T follicular helper cell (primary cell): Measurements from ENCODE around the gene MARCHF10.
"Not testable (repeated sequence)": the region's sequence is repeated elsewhere in the genome, so short reads cannot be mapped to it uniquely, and the experiment has no call there.

ENCODE experiments used
- DNase-seq: peaks from one replicate; pipeline ENCODE4 v3.0.0-alpha.2; 2020; ENCODE audit warnings: low read depth

The MARCHF10 gene

DNA sequence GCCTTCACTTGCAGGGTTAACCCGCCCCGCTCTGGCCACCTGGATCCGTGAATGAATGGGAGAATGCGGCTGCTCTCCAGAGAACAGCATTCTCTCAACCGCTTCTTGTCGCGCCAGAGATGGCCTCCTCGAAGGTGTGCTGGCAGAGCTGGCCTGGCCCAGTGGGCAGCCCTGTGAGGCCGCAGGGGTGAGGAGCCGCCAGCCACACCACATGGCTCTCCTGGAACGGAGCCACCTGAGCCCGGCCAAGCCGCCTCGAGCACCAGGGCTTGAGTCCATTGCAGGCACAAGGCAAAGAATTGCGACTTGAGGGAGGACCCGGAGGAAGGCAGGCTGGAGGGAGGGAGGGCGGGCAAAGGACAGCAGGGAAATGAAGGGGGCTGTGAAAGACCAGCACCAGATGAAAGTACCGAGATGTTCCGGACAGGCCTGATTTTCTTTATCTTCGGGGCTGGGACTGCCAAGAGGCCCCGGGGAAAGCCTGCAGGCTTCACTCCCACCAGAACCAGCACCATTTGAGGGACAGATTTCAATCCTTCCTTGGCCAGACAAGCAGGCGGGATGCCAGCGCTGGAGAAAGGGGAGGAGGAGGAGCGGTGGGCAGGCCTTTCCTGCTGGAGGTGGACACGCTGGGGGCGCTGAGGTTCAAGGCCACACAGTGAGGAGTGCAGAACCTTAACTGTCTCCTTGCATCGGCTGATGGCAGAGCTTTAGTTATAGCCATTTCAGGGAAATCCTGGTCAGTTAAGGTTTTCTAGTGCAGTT lies 111.2 kb downstream of the MARCHF10 start:
- no peak for DNase-seq

DNA sequence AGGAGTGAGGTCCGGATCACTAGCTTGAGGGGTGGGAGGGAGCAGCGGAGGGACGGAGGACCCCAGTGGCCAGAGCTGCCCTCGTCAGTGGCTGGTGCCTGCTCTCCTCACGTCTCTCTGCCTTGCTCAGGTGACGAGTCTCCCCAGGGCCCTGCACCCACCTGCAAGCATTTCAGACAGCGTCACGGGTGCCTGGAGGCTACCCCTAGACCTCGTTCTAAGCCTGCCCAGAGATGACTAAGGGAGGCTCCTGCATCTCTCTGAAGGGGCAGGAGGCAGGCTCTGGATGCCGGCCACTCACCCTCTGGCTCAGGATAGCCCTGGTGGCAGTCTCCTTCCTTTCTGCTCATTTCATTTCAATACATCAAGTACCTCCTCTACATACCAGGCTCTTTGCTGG lies 111.9 kb downstream of the MARCHF10 start:
- no peak for DNase-seq

DNA sequence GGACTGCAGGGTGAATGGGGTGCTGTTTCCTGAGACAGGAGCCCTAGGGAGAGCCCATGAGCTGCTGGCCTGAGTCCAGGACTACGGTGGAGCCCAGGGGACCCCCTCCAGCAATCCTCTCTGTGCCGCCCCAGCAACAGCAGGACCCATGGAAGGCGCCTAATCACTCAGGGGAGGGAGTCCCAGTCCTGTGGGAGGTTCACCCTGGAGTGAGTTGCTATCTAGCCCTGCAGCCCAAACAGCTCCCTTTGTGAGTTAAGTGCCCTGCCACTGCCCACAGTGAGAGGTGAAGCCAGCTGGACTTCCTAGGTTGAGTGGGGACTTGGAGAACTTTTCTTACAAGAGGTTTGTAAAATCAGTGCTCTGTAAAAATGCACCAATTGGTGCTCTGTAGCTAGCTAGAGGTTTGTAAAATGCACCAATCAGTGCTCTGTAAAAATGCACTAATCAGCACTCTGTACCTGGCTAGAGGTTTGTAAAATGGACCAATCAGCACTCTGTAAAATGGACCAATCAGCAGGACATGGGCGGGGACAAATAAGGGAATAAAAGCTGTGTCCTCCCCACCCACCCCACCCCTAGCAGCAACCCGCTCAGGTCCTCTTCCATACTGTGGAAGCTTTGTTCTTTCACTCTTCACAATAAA lies 112.9 kb downstream of the MARCHF10 start:
- DNase-seq, result not testable (repeated sequence)

DNA sequence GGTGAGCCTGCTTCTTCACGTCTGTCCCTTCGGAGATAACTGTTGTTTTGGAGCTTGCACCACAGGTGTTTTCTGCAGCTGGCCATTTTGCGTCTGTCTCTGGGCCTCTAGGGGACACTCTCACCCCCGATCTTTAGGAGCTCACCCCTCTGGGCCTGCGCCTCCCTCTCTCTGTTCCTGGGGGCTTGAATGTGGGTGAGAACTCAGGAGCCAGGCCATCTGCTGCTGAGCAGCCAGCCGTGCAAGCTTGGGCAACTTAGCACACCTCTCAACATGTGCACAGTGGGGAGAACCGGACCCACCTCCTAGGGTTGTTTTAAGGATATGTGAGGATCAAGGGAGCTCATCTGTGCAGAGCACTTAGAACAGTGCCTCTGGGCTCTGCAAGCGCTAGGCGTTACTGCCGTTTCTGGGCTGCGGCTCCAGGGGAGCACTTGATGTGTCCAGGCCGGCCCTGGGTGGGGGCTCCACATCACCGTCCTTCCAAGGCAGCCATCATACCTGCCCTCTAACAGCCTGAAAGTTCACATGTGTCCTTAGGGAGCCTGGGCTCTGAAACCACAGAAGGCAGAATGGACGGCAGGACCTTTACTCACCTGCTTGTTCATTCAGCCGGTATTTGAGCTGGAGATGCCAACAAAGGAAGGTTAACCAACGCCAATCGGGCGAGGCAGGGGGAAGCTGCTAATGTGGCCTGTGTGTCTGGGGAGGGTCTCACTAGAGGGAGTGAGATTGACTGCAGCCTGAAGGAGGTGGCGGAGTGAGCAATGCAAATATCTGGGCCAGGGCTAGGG lies 114.3 kb downstream of the MARCHF10 start:
- no peak for DNase-seq

DNA sequence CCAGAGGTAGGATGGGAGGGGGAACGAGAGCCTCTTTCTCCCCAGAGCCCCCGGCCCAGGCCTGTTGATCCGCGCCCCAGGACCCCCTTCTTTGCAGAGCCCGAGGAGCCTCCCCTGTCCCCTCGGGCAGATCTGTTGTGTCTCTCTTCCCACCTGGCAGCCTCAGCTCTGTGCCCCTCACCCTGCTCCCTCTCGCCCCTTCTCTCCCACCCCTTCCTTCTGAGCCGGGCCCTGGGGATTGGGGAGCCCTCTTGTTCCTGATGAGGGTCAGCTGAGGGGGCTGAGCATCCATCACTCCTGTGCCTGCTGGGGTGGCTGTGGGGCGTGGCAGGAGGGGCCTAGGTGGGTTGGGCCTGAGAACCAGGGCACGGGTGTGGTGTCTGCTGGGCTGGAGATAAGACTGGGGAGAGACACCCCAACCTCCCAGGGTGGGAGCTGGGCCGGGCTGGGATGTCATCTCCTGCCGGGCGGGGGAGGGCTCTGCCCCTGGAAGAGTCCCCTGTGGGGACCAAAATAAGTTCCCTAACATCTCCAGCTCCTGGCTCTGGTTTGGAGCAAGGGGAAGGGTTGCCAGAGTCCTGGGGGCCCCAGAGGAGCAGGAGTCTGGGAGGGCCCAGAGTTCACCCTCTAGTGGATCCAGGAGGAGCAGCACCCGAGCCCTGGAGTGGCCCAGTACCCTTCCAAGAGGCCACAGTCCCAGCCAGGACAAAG lies 115.2 kb downstream of the MARCHF10 start:
- DNase-seq, result no peak

DNA sequence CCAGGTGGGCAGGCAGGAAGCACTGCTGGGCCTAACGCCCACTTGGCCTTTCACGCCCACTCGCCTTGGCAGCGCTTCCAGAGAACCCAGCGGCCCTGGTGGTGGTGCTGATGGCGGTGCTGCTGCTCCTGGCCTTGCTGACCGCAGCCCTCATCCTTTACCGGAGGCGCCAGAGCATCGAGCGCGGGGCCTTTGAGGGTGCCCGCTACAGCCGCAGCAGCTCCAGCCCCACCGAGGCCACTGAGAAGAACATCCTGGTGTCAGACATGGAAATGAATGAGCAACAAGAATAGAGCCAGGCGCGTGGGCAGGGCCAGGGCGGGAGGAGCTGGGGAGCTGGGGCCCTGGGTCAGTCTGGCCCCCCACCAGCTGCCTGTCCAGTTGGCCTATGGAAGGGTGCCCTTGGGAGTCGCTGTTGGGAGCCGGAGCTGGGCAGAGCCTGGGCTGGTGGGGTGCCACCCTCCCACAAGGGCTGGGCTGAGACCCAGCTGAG lies 115.9 kb downstream of the MARCHF10 start:
- DNase-seq, result no peak

DNA sequence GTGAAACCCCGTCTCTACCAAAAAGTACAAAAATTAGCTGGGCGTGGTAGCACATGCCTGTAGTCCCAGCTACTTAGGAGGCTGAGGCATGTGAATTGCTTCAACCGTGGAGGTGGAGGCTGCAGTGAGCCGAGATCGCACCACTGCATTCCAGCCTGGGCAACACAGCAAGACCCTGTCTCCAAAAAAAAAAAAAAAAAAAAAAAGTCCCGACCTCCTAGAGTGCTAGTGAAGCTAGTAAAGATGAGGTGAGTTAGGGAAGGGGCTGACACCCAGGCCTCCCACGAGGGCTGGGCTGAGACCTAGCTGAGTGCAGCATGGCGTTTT lies 116.6 kb downstream of the MARCHF10 start:
- DNase-seq, result not testable (repeated sequence)

DNA sequence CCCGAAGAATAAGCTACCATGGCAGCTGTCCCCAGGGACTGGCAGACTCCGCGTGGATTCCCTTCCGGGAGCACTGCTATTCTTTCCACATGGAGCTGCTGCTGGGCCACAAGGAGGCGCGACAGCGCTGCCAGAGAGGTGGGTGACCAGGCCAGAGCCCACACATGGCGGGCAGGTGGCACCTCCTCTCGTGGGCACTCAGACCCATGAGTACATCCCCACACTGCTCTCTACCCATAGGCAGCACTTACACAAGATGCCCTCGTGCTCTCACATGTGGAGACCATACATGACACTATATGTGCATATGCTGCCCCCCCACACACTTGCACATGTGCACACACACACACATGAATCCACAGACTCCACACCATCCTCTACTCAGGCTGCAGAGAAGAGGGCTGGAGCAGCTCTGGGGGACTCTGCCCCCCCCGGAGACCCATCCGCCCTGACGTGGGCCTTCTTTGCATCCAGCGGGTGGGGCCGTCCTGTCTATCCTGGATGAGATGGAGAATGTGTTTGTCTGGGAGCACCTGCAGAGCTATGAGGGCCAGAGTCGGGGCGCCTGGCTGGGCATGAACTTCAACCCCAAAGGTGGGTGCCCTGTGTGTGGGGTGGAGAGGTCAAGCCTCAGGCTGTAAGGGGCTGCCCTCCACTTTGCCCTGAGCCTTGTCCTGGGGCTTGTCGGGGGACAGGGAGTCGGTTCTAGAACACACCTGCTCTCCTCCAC lies 117.8 kb downstream of the MARCHF10 start:
- DNase-seq, result no peak

DNA sequence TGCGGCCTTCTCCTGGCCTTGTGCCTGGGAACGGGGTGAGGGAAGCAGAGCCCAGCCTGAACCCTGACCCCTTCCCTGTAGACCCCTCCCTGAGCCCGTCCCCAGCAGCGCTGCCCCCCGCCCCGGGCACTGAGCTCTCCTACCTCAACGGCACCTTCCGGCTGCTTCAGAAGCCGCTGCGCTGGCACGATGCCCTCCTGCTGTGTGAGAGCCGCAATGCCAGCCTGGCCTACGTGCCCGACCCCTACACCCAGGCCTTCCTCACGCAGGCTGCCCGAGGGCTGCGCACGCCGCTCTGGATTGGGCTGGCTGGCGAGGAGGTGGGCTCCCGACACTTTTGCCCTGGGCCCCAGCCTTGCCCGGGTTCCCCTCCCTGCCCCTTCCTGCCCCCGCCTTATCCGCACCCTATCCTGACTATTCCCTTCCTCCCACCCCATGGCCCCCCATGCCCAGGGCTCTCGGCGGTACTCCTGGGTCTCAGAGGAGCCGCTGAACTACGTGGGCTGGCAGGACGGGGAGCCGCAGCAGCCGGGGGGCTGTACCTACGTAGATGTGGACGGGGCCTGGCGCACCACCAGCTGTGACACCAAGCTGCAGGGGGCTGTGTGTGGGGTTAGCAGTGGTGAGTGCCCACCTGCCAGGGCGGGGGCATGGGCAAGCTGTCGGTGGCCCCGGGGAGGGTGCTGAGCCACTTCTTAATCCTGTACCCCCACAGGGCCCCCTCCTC lies 118.5 kb downstream of the MARCHF10 start:
- no peak for DNase-seq

DNA sequence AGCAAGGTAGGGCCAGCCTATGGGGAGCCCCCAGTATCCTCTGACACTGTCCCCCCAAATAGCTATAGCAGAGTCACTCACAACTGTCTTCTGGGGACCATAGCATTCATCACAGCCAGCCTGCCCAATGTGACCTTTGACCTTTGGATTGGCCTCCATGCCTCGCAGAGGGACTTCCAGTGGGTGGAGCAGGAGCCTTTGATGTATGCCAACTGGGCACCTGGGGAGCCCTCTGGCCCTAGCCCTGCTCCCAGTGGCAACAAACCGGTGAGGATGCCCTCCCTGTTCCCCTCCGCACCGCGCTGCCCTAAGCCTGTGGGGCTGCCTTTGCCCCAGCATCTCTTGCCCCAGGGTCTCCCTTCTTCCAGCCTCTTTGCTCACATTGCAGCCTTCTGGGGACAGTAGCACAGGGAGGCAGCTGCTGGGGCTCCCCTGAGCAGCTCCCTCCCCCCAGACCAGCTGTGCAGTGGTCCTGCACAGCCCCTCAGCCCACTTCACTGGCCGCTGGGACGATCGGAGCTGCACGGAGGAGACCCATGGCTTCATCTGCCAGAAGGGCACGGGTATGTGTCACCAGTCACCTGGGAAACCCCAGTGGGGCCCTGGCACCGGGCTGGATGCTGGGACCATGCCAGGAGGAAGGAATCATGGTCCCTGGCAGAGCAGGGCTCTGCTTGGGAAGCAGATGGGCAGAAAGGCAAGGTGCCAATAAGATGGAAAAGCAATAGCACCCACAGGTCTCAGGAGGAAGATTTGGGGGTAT lies 119.5 kb downstream of the MARCHF10 start:
- DNase-seq, result no peak

DNA sequence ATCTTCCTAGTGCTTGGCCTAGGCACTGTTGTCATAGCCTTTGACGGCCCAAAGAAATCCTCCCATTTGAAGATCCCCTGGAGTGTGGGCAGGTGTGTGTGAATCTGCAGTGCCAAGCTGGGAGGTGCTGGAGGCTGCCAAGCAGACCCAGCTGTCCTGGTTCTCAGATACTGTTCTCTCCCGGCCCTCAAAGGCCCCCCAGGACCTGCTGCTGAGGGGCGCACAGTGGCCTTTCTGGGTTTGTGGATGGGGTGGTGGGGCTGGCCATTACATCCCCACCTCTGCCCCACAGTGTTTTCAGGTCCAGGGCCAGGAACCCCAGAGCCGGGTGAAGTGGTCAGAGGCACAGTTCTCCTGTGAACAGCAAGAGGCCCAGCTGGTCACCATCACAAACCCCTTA lies 120.1 kb downstream of the MARCHF10 start:
- DNase-seq, result no peak

DNA sequence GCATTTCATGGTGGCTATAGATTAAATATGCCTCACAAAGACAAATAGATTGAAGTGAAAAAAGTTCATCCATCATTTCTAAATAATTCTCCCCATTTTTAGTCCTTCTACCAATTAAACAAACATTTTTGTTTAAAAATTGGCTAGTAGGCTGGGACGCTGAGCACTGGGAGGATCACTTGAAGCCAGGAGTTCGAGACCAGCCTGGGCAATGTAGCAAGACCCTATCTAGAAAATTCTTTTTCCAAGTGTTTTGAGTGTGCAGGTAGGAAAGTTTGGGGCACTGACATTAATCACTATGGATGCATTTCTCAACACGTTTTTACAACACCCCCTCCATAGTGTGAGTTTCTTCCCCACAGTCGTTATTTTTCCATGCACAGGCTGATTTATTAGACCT lies 123.9 kb downstream of the MARCHF10 start:
- DNase-seq, result no peak

DNA sequence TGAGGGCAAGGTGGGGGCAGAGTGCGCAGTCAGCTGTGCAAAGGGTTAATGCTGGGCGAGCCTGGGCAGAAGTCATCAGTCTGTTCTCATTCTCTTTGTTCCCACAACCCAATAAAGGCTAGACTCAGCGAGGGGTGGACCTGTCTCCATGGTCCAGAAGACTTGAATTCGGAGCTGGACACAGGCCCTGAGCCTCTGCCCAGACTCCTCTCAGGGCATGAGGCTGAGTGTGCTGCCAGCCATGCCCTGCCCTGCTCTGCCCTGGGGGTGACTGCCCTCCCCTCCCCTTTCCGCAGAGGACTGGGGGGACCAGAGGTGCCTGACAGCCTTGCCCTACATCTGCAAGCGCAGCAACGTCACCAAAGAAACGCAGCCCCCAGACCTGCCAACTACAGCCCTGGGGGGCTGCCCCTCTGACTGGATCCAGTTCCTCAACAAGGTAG lies 126.2 kb downstream of the MARCHF10 start:
- no peak for DNase-seq

DNA sequence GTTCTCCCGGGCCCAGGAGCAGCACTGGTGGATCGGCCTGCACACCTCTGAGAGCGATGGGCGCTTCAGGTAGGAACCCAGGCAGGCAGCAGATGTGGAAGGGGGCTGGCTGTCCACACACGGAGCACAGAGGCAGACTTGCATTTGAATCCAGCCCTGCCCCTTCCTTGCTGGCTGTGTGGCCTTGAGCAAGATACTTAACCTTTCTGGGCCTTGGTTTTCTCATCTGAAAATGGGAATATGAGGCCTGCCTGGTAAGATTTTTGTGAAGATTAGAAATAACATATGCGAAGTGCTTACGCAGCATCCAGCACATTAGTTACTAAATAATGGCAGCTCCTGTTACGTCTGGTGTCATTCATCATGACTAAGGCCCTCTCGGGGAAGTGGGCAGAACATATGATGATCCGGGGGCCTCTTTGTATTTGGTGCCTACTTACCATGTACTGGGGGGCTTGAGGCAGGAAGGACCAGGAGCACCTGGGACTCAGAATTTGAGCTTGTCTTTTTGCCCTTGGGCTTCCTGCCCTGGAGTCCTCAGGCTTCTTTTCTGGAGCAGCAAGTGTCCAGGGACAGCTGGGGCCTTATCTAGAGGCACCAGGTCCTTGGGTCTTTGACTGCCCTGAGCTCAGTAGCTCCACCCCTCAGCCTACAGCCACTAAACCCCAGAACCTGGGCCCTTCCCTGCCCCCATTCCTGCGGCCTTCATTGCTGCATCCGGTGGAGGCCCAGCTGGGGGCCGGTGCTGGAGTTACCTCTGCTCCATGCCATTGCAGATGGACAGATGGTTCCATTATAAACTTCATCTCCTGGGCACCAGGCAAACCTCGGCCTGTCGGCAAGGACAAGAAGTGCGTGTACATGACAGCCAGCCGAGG lies 126.8 kb downstream of the MARCHF10 start:
- DNase-seq, result no peak

DNA sequence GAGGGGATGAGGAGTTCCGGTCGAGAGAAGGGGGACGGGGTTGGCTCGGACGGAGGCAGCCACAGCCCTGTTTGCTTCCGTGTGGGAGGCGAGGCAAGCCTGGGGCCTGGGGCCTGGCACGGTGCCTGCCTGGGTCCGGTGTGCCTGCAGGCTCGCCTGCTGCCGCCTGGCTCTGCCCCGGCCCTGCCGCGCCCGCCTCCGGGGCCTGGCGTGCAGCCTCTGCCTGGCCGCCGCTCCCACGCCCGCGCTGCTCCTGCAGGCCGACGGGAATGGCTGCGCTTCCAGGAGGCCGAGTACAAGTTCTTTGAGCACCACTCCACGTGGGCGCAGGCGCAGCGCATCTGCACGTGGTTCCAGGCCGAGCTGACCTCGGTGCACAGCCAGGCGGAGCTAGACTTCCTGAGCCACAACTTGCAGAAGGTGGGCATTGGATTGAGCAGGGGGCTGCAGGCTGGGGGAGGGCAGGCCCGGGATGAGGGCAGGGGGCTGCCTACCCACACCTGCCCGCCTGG lies 127.5 kb downstream of the MARCHF10 start:
- DNase-seq, result no peak

DNA sequence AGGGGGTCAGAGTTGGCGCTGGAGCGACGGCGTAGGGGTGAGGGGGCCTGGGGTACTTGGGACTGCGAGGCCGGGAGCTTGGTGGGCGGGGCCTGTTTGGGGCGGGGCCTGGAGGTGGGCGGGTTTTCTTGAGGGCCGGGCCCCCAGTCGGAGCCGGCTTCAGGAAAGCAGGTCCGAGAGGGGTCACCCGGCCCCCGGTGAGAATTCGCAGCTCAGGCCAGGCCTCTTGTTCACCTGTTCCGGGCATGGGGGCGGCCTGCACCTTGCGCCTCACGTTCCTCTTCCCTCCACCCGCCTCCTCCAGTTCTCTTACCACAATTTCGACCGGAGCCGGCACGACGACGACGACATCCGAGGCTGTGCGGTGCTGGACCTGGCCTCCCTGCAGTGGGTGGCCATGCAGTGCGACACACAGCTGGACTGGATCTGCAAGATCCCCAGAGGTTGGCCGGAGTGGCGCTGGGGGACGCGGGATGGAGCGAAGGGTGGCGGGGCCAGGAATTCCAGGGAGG lies 128.2 kb downstream of the MARCHF10 start:
- no peak for DNase-seq

DNA sequence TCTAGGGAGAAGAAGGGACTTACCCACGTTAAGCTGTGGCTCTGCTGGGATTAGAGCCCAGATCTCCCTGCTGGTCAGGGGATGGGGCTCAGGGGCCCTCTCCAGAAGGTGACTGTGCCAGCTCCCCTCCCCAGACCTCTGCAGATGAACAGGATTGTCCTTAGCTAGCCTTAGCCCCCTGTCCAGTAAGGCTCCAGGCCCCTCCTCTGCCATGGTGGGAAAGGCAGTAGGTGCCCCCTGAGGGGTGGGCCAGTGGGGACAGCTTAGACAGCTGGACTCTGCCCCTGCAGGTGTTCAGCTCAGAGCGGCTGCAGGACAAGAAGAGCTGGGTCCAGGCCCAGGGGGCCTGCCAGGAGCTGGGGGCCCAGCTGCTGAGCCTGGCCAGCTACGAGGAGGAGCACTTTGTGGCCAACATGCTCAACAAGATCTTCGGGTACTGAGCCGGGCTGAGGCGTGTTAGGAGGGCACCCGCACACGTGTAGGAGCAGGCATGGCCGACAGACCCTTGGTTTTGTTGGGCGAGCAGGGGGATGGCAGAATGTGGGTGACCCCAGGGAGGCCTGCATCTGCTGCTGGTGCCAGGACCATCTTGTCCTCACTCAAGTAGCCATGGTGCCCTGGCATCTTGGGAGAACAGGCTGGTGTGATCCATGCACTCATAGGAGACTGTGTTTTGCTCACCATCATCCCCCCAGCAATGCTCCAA lies 129.7 kb downstream of the MARCHF10 start:
- DNase-seq, result no peak
